H1 (cell line): ENCODE results near the gene RYR3. TPM values are rescaled to one million over a fixed set of nuclear protein-coding genes. Genes with fewer than 3 reads are reported as not detected.

Experiments used
- CTCF ChIA-PET: fragments of 300-600 bp; sonication (Branson Sonifier 250); formaldehyde crosslinking; loops from one replicate; lab custom pipeline; 2021; ENCODE audit not compliant: partially characterized antibody; lab: Charles Lee
- POLR2A ChIA-PET: fragments of 300-600 bp; sonication (Branson Sonifier 250); formaldehyde crosslinking; loops from one replicate; lab custom pipeline; 2021; ENCODE audit warnings: inconsistent platforms; ENCODE audit not compliant: partially characterized antibody; lab: Charles Lee
- DNase-seq, 2 experiments: peaks; one replicate each; pipeline versions ENCODE4 v3.0.0 to v3.0.0-alpha.2; 2010 to 2022; ENCODE audit warnings: low spot score in 2 of 2, low read depth in 1 of 2, mixed read lengths in 1 of 2
- FAIRE-seq: peaks from 2 replicates; lab custom pipeline; 2011; peaks lifted over from hg19 to GRCh38; lab: Jason Lieb, UNC
- H2AFZ ChIP-seq: 2 replicates; pipeline ENCODE4 v1.8.1; 2012; ENCODE audit warnings: low read length, inconsistent platforms
- H2AK5ac ChIP-seq: 2 replicates; pipeline ENCODE4 v1.6.1; 2013; ENCODE audit warnings: low read depth, low read length
- H2BK120ac ChIP-seq: replicated peaks from 2 replicates; pipeline ENCODE3; 2013; ENCODE audit warnings: low read depth, low read length, inconsistent platforms
- H2BK12ac ChIP-seq: 2 replicates; pipeline ENCODE4 v1.6.1; 2013; ENCODE audit warnings: low read depth, low read length
- H2BK15ac ChIP-seq: 2 replicates; pipeline ENCODE4 v1.6.1; 2013; ENCODE audit warnings: low read length
- H2BK20ac ChIP-seq: 2 replicates; pipeline ENCODE4 v1.6.1; 2013; ENCODE audit warnings: low read length
- H2BK5ac ChIP-seq: 2 replicates; pipeline ENCODE4 v1.6.1; 2013; ENCODE audit warnings: low read depth, low read length
- H3K14ac ChIP-seq: 2 replicates; pipeline ENCODE4 v1.6.1; 2013; ENCODE audit warnings: inconsistent platforms; ENCODE audit not compliant: insufficient read length
- H3K18ac ChIP-seq: 2 replicates; pipeline ENCODE4 v1.6.1; 2013; ENCODE audit warnings: low read length; ENCODE audit errors: extremely low read depth
- H3K23ac ChIP-seq: 2 replicates; pipeline ENCODE4 v1.6.1; 2013; ENCODE audit warnings: inconsistent platforms; ENCODE audit not compliant: insufficient read length
- H3K23me2 ChIP-seq: 2 replicates; pipeline ENCODE4 v1.6.1; 2013; ENCODE audit warnings: low read depth, low read length
- H3K27ac ChIP-seq: 2 replicates; pipeline ENCODE4 v1.6.1; 2011; ENCODE audit warnings: low read depth, low read length, inconsistent platforms
- H3K27me3 ChIP-seq, 4 experiments: replicated peaks in 1 of 4; 1 replicate in 1 of 4; 2 replicates in 3 of 4; pipeline versions ENCODE4 v1.6.1 to v1.8.1; 2011 to 2013; ENCODE audit warnings: low read length in 3 of 4, mild to moderate bottlenecking in 3 of 4, inconsistent platforms in 2 of 4, mixed read lengths in 2 of 4, moderate library complexity in 1 of 4; ENCODE audit not compliant: control insufficient read depth in 3 of 4, insufficient read depth in 3 of 4; ENCODE audit errors: extremely low read depth in 1 of 4
- H3K36me3 ChIP-seq, 4 experiments: 2 replicates each; pipeline versions ENCODE4 v1.6.1 to v1.8.1; 2011 to 2013; ENCODE audit warnings: mild to moderate bottlenecking in 4 of 4, low read length in 3 of 4, moderate library complexity in 2 of 4, control low read depth in 1 of 4, inconsistent platforms in 1 of 4; ENCODE audit not compliant: insufficient read depth in 4 of 4, control insufficient read depth in 2 of 4
- H3K4ac ChIP-seq: replicated peaks from 2 replicates; pipeline ENCODE3; 2013; ENCODE audit warnings: low read length, low read depth, mixed read lengths, inconsistent platforms; ENCODE audit not compliant: insufficient read length
- H3K4me1 ChIP-seq, 4 experiments: replicated peaks in 1 of 4; 1 replicate in 1 of 4; 2 replicates in 3 of 4; pipeline versions ENCODE4 v1.6.1 to v1.8.1; 2011 to 2013; ENCODE audit warnings: low read length in 3 of 4, inconsistent platforms in 2 of 4, mixed read lengths in 1 of 4; ENCODE audit not compliant: insufficient read depth in 4 of 4, control insufficient read depth in 3 of 4
- H3K4me2 ChIP-seq, 2 experiments: 2 replicates each; pipeline versions ENCODE4 v1.6.1 to v1.8.1; 2011 to 2013; ENCODE audit warnings: low read depth in 2 of 2, low read length in 2 of 2, control low read depth in 1 of 2, inconsistent platforms in 1 of 2, mild to moderate bottlenecking in 1 of 2; ENCODE audit not compliant: insufficient read depth in 1 of 2
- H3K4me3 ChIP-seq, 4 experiments: fragments of 200-600, 300-600 bp in 1 of 4; sonication (generic), shearing (Covaris generic), sonication (Bioruptor Twin) in 1 of 4; 2 replicates each; pipeline versions ENCODE4 v1.5.1 to v1.8.1; 2011 to 2016; ENCODE audit warnings: low read length in 4 of 4, low read depth in 3 of 4, control low read depth in 2 of 4, inconsistent platforms in 2 of 4, mild to moderate bottlenecking in 2 of 4, mixed read lengths in 1 of 4, moderate library complexity in 1 of 4; ENCODE audit not compliant: insufficient read depth in 2 of 4; ENCODE audit errors: extremely low read depth in 1 of 4
- H3K56ac ChIP-seq: replicated peaks from 2 replicates; pipeline ENCODE3; 2013; ENCODE audit warnings: low read depth, mild to moderate bottlenecking, mixed read lengths, low read length, inconsistent platforms; ENCODE audit not compliant: insufficient read length
- H3K79me1 ChIP-seq: 2 replicates; pipeline ENCODE4 v1.6.1; 2013; ENCODE audit warnings: low read depth, low read length, control low read depth
- H3K79me2 ChIP-seq, 2 experiments: 2 replicates each; pipeline versions ENCODE4 v1.6.1 to v1.8.1; 2012 to 2013; ENCODE audit warnings: low read length in 2 of 2, mild to moderate bottlenecking in 2 of 2, inconsistent platforms in 1 of 2; ENCODE audit not compliant: insufficient read depth in 2 of 2, control insufficient read depth in 1 of 2
- H3K9ac ChIP-seq, 4 experiments: replicated peaks in 1 of 4; 1 replicate in 1 of 4; 2 replicates in 3 of 4; pipeline versions ENCODE4 v1.6.1 to v1.8.1; 2011 to 2013; ENCODE audit warnings: low read depth in 3 of 4, low read length in 3 of 4, control low read depth in 2 of 4, mild to moderate bottlenecking in 2 of 4, moderate library complexity in 2 of 4, inconsistent platforms in 1 of 4; ENCODE audit errors: extremely low read depth in 1 of 4
- H3K9me3 ChIP-seq, 2 experiments: 2 replicates each; pipeline versions ENCODE4 v1.6.1 to v1.8.1; 2012 to 2013; ENCODE audit warnings: mild to moderate bottlenecking in 2 of 2, moderate library complexity in 2 of 2, control low read depth in 1 of 2, inconsistent platforms in 1 of 2, low read depth in 1 of 2, low read length in 1 of 2, mixed read lengths in 1 of 2; ENCODE audit not compliant: insufficient read depth in 2 of 2
- H4K20me1 ChIP-seq, 2 experiments: replicated peaks in 1 of 2; 2 replicates each; pipeline versions ENCODE3 to v1.8.1; 2011 to 2013; ENCODE audit warnings: inconsistent platforms in 2 of 2, low read length in 2 of 2, mild to moderate bottlenecking in 1 of 2; ENCODE audit not compliant: insufficient read depth in 2 of 2, control insufficient read depth in 1 of 2
- H4K5ac ChIP-seq: 2 replicates; pipeline ENCODE4 v1.6.1; 2013; ENCODE audit warnings: low read length, low read depth, mixed read lengths, inconsistent platforms; ENCODE audit not compliant: insufficient read length
- H4K8ac ChIP-seq: 2 replicates; pipeline ENCODE4 v1.8.0; 2013; ENCODE audit warnings: mild to moderate bottlenecking, moderate library complexity, low read length, inconsistent platforms; ENCODE audit not compliant: insufficient read depth; ENCODE audit errors: extremely low read depth
- H4K91ac ChIP-seq: replicated peaks from 2 replicates; pipeline ENCODE3; 2013; ENCODE audit warnings: low read length, mixed read lengths, inconsistent platforms; ENCODE audit not compliant: insufficient read length
- HDAC6 ChIP-seq: IDR thresholded peaks from one replicate; pipeline ENCODE4 v1.7.1; 2012; ENCODE audit warnings: low read depth, mild to moderate bottlenecking, inconsistent platforms, low read length, moderate library complexity
- MAX ChIP-seq: IDR thresholded peaks from 2 replicates; pipeline ENCODE4 v1.6.1; 2012; ENCODE audit warnings: inconsistent platforms
- RAD21 ChIP-seq, 2 experiments: IDR thresholded peaks in 1 of 2; conservative IDR thresholded peaks in 1 of 2; 2 replicates each; pipeline ENCODE4 v1.6.1; 2011; ENCODE audit warnings: low read depth in 2 of 2, low read length in 2 of 2, improper control_type of control experiment in 1 of 2, inconsistent platforms in 1 of 2, mild to moderate bottlenecking in 1 of 2, moderate library complexity in 1 of 2
- TCF12 ChIP-seq: IDR thresholded peaks from 2 replicates; pipeline ENCODE4 v1.6.1; 2011; ENCODE audit warnings: low read depth, mild to moderate bottlenecking, low read length
- YY1 ChIP-seq: IDR thresholded peaks from 2 replicates; pipeline ENCODE4 v1.6.1; 2011; ENCODE audit warnings: low read depth, mild to moderate bottlenecking, low read length
- WGBS, 2 experiments: shearing (Covaris generic) in 1 of 2; methylation state at CpG; one replicate each; pipeline versions ENCODE4 v1.1.6 to v1.1.7; 2013 to 2015; ENCODE audit warnings: low lambda C conversion rate in 2 of 2, mixed read lengths in 2 of 2, inconsistent platforms in 1 of 2, low coverage in 1 of 2, missing lambda C conversion rate in 1 of 2; ENCODE audit not compliant: insufficient replicate concordance in 2 of 2, insufficient coverage in 1 of 2, insufficient read length in 1 of 2; ENCODE audit errors: extremely low coverage in 1 of 2, missing lambda C conversion rate in 1 of 2; 5-methylcytosine and 5-hydroxymethylcytosine counted together
- polyA plus RNA-seq, 7 experiments: library from polyadenylated mRNA; depleted of rRNA in 3 of 7; stranded (reverse) in 5 of 7; unstranded in 2 of 7; fragments of >200 nt in 5 of 7; fragments of 200-250 nt in 2 of 7; gene quantifications; 1 replicate in 5 of 7; 2 replicates in 1 of 7; 4 replicates in 1 of 7; pipeline versions ENCODE4 v1.2.1 to v1.2.3, GENCODE V29; 2011 to 2013; ENCODE audit warnings: missing spikeins in 2 of 7, mixed read lengths in 2 of 7
- total RNA-seq: library from RNA; stranded (reverse); fragmentation: NEBNext Ultra II Directional; extraction: Animal tissue kit (Norgen Biotek cat#: 25700); gene quantifications from 2 replicates; pipeline ENCODE4 v1.2.1, GENCODE V29; 2021
- TF ChIP-seq, protein P1 (sequence below), 3 experiments: IDR thresholded peaks; 1 replicate in 2 of 3; 2 replicates in 1 of 3; pipeline versions ENCODE4 v1.5.1 to v1.6.1; 2011; ENCODE audit warnings: low read length in 3 of 3, mild to moderate bottlenecking in 3 of 3, inconsistent platforms in 2 of 3, low read depth in 1 of 3, moderate library complexity in 1 of 3; ENCODE audit not compliant: insufficient read depth in 1 of 3; ENCODE audit errors: control extremely low read depth in 1 of 3
- TF ChIP-seq, protein P2 (sequence below): IDR thresholded peaks from 2 replicates; pipeline ENCODE4 v1.6.1; 2012; ENCODE audit warnings: inconsistent platforms

RYR3 gene
- total and polyA plus RNA-seq, 2 of the 8 experiments (the other 6 are each of a cell fraction or from before 2014, with no cell fraction given) = 0.33 to 3.4 TPM

DNA sequence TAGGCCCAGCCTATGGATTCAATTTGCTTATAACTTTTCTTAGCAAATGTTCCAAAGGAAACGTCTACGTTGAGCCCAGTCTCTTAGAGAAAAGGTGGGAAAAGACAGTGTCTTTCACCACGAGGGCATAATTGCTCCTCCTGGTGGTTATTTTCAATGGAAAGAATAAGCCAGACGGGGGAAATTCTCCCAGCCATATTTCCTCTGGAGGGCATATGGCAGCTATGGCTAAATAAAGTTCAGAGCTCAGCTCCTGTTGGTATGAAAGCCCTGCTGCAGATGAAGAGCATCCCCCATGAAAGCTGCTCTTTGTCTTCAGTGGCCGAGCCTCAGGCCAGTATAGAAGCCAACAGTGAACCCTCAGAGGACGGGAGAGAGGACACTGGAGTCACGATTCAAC, 297.9 kb downstream of the RYR3 start:
- TF ChIP-seq TCF12 (no peak), HDAC6 (no peak), RAD21 (IDR thresholded peaks at IDR 0.05 in 1 of 2, conservative IDR thresholded peaks at IDR 0.05 in 1 of 2; ENCODE audit: low read depth in 2 of 2, low read length in 2 of 2) (peak; percentile 69 to 75), MAX (peak; percentile 90), YY1 (0 out of 2 replicates have a peak, but pooled peaks have one; percentile 39)
- TF ChIP-seq, protein P1, sequence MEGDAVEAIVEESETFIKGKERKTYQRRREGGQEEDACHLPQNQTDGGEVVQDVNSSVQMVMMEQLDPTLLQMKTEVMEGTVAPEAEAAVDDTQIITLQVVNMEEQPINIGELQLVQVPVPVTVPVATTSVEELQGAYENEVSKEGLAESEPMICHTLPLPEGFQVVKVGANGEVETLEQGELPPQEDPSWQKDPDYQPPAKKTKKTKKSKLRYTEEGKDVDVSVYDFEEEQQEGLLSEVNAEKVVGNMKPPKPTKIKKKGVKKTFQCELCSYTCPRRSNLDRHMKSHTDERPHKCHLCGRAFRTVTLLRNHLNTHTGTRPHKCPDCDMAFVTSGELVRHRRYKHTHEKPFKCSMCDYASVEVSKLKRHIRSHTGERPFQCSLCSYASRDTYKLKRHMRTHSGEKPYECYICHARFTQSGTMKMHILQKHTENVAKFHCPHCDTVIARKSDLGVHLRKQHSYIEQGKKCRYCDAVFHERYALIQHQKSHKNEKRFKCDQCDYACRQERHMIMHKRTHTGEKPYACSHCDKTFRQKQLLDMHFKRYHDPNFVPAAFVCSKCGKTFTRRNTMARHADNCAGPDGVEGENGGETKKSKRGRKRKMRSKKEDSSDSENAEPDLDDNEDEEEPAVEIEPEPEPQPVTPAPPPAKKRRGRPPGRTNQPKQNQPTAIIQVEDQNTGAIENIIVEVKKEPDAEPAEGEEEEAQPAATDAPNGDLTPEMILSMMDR (IDR thresholded peaks at IDR 0.05; ENCODE audit: control extremely low read depth in 1 of 3, insufficient read depth in 1 of 3, low read depth in 1 of 3, low read length in 3 of 3) = peak in 2 of 3 experiments; percentile 50 to 54; a peak in 3 of 4 replicates
- TF ChIP-seq, protein P2, sequence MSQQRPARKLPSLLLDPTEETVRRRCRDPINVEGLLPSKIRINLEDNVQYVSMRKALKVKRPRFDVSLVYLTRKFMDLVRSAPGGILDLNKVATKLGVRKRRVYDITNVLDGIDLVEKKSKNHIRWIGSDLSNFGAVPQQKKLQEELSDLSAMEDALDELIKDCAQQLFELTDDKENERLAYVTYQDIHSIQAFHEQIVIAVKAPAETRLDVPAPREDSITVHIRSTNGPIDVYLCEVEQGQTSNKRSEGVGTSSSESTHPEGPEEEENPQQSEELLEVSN = peak; percentile 98
- Histone ChIP-seq H3K23ac (no peak overlapping the region), H3K4me3 (no peak overlapping the region), H4K5ac (no peak overlapping the region), H3K9me3 (no peaks in the 10 kb centered on the region), H3K36me3 (no peaks in the 10 kb centered on the region), H3K79me2 (no peaks in the 10 kb centered on the region), H3K4me1 (peaks cover 3 to 6% (median 5%) of the 10 kb centered on the region in 4 experiments; a peak in 5 of 7 replicates), H2BK15ac (no peak overlapping the region), H2BK20ac (no peak overlapping the region), H2AK5ac (no peak overlapping the region), H4K91ac (no peak overlapping the region), H2AFZ (no peak overlapping the region), H3K4me2 (no peak overlapping the region), H3K18ac (no peak overlapping the region), H3K23me2 (no peaks in the 10 kb centered on the region), H3K27me3 (no peaks in the 10 kb centered on the region; a peak in 1 of 7 replicates), H3K56ac (no peak overlapping the region), H3K27ac (no peak overlapping the region), H2BK12ac (no peak overlapping the region), H3K14ac (no peak overlapping the region), H4K20me1 (no peaks in the 10 kb centered on the region), H4K8ac (no peak overlapping the region), H3K79me1 (no peaks in the 10 kb centered on the region), H3K9ac (no peak overlapping the region), H3K4ac (no peak overlapping the region), H2BK5ac (no peak overlapping the region), H2BK120ac (no peak overlapping the region)
- FAIRE-seq = no peak
- ChIA-PET POLR2A (no interaction called here), CTCF (interaction anchor here (0.7 to 2.3 kb wide), 12 partner anchors 9 to 318 kb away, joined by 3 to 8 read pairs (median 3); no protein-coding TSS in a partner anchor)
- DNase-seq = no peak
- 72% methylated on average over 7 of the region's 7 CpGs; no CpG with 5 or more reads in 1 of the 2 experiments for WGBS, 2 experiments
